Measurements from ENCODE around the gene KCNN1. TPM values are rescaled to one million over a fixed set of nuclear protein-coding genes. Genes with fewer than 3 reads are reported as not detected.

Gene KCNN1
- total and polyA plus RNA-seq, 2 donors (not counting 1 experiment from before 2014, with no cell fraction given) = under 0.01 TPM; not detected in 1

DNA sequence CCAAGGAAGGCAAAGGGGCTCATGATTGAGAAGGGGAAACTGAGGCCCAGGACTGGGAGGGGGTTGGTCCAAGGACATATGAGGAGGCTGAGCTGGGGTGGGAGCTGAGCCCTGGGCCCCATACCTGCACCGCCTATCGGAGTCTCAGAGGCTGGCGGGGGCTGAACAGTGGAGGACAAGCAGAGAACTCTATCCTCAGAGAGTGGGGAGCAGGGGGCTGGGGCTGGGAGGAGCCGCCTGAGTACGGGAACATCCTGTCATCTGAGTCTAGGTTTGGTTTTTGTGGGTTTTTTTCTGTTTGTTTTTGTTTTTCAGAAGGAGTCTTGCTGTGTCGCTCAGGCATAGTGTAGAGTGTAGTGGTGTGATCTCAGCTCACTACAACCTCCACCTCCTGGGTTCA is 47.3 kb downstream of the KCNN1 start:
- H3K27ac ChIP-seq (ENCODE audit: insufficient read depth, low read length) = no peak overlapping the region
- TF ChIP-seq, protein P1, sequence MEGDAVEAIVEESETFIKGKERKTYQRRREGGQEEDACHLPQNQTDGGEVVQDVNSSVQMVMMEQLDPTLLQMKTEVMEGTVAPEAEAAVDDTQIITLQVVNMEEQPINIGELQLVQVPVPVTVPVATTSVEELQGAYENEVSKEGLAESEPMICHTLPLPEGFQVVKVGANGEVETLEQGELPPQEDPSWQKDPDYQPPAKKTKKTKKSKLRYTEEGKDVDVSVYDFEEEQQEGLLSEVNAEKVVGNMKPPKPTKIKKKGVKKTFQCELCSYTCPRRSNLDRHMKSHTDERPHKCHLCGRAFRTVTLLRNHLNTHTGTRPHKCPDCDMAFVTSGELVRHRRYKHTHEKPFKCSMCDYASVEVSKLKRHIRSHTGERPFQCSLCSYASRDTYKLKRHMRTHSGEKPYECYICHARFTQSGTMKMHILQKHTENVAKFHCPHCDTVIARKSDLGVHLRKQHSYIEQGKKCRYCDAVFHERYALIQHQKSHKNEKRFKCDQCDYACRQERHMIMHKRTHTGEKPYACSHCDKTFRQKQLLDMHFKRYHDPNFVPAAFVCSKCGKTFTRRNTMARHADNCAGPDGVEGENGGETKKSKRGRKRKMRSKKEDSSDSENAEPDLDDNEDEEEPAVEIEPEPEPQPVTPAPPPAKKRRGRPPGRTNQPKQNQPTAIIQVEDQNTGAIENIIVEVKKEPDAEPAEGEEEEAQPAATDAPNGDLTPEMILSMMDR (conservative IDR thresholded peaks at IDR 0.05 in 1 of 2, IDR thresholded peaks at IDR 0.05 in 1 of 2; ENCODE audit: low read depth in 1 of 2, low read length in 2 of 2) = no peak
- TF ChIP-seq EZH2 (IDR thresholded peaks at IDR 0.05; ENCODE audit: low read length, missing control alignments) = no peak
- no peak overlapping the region for H3K4me2 ChIP-seq (ENCODE audit: extremely low read depth, insufficient read depth, low read length)
- no peaks in the 10 kb centered on the region for H3K9me3 ChIP-seq (ENCODE audit: control insufficient read depth, insufficient read depth, low read depth, low read length)
- H3K27me3 ChIP-seq (ENCODE audit: control insufficient read depth, insufficient read depth, low read length) = no peaks in the 10 kb centered on the region
- no peak for DNase-seq (ENCODE audit: low read depth in 2 of 2)
- no peaks in the 10 kb centered on the region for H4K20me1 ChIP-seq (ENCODE audit: control insufficient read depth, extremely low read depth, insufficient read depth, low read length)
- peaks cover 3% of the 10 kb centered on the region for H3K4me1 ChIP-seq (ENCODE audit: control insufficient read depth, extremely low read depth, insufficient read depth, low read length)
- peaks cover 9% of the 10 kb centered on the region for H3K36me3 ChIP-seq (ENCODE audit: control insufficient read depth, insufficient read depth, low read length)
- no peak overlapping the region for H3K9ac ChIP-seq (ENCODE audit: insufficient read depth, low read length)
- no peaks in the 10 kb centered on the region for H3K79me2 ChIP-seq (ENCODE audit: control insufficient read depth, insufficient read depth, low read length)
- no peak overlapping the region for H3K4me3 ChIP-seq (replicated peaks in 1 of 4; ENCODE audit: control extremely low read depth in 1 of 4, insufficient read depth in 1 of 4, low read depth in 3 of 4, low read length in 4 of 4)
- no peak overlapping the region for H2AFZ ChIP-seq (ENCODE audit: low read length)

DNA sequence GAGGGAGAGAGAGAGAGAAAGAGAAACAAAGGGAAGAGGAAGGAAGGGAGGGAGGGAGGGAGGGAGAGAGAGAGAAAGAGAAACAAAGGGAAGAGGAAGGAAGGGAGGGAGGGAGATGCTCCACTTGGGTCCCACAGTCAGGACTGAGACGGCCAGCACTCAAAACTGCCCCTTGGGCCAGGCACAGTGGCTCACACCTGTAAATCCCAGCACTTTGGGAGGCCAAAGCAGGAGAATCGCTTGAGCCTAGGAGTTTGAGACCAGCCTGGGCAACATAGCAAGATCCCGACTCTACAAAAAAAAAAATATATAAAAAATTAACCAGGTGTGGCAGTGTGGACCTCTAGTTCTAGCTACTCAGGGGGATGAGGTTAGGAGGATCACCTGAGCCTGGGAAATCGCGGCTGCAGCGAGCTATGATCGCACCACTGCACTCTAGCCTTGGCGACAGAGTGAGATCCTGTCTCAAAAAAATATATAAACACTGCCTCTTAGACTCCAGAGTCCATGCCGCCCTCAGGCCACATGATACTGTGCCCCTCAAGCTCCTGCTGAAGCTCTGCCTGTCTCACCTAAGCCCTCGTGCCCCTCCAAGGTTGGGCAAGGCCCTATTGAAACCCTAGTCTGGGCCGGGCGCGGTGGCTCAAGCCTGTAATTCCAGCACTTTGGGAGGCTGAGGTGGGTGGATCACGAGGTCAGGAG is 49.5 kb downstream of the KCNN1 start:
- no peak overlapping the region for H2AFZ ChIP-seq (ENCODE audit: low read length)
- H3K9me3 ChIP-seq (ENCODE audit: control insufficient read depth, insufficient read depth, low read depth, low read length) = no peaks in the 10 kb centered on the region
- no peak overlapping the region for H3K4me3 ChIP-seq (replicated peaks in 1 of 4; ENCODE audit: control extremely low read depth in 1 of 4, insufficient read depth in 1 of 4, low read depth in 3 of 4, low read length in 4 of 4)
- no peak overlapping the region for H3K27ac ChIP-seq (ENCODE audit: insufficient read depth, low read length)
- no peaks in the 10 kb centered on the region for H3K27me3 ChIP-seq (ENCODE audit: control insufficient read depth, insufficient read depth, low read length)
- no peaks in the 10 kb centered on the region for H4K20me1 ChIP-seq (ENCODE audit: control insufficient read depth, extremely low read depth, insufficient read depth, low read length)
- H3K36me3 ChIP-seq (ENCODE audit: control insufficient read depth, insufficient read depth, low read length) = peaks cover 5% of the 10 kb centered on the region
- H3K79me2 ChIP-seq (ENCODE audit: control insufficient read depth, insufficient read depth, low read length) = no peaks in the 10 kb centered on the region
- DNase-seq (ENCODE audit: low read depth in 2 of 2) = no peak
- TF ChIP-seq, protein P1 (conservative IDR thresholded peaks at IDR 0.05 in 1 of 2, IDR thresholded peaks at IDR 0.05 in 1 of 2; ENCODE audit: low read depth in 1 of 2, low read length in 2 of 2) = no peak
- no peak for TF ChIP-seq EZH2 (IDR thresholded peaks at IDR 0.05; ENCODE audit: low read length, missing control alignments)
- no peak overlapping the region for H3K4me2 ChIP-seq (ENCODE audit: extremely low read depth, insufficient read depth, low read length)
- H3K9ac ChIP-seq (ENCODE audit: insufficient read depth, low read length) = no peak overlapping the region
- H3K4me1 ChIP-seq (ENCODE audit: control insufficient read depth, extremely low read depth, insufficient read depth, low read length) = peaks cover 9% of the 10 kb centered on the region

DNA sequence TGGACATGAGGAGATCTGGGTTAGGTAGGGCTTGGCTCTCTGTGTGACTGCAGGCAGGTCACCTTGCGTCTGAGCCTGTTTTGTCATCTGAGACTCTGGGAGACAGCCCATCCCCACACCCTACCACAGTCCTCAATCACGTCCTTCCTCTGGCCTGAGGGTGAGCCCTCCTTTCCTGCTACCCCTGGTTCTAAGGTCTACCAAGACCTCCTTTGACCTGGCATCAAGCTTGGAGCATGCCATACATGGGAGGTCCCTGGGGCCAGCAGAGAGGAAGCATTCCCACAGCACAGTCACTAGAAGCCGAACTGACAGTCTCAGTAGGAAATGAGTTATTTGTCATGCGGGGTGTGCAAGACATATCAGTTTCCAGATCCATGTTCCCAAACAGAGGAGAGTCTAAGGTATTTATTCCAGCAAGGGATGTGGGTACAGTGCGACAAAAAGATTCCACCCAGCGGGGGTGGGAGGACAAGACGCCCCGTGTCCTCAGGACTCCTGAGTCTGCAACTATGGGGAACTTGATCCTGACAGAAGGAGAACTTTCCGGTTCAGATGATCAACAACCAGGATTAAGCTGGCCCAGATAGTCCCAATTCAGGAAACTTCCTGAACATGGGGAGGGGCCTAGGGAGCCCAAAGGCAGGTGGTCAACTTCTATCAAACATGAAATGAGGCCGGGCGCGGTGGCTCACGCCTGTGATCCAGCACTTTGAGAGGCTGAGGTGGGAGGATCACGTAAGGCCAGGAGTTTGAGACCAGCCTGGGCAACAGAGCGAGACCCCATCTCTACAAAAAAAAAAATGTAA is 50.6 kb downstream of the KCNN1 start:
- no peak overlapping the region for H3K4me2 ChIP-seq (ENCODE audit: extremely low read depth, insufficient read depth, low read length)
- H3K27me3 ChIP-seq (ENCODE audit: control insufficient read depth, insufficient read depth, low read length) = no peaks in the 10 kb centered on the region
- H4K20me1 ChIP-seq (ENCODE audit: control insufficient read depth, extremely low read depth, insufficient read depth, low read length) = no peaks in the 10 kb centered on the region
- TF ChIP-seq, protein P1 (conservative IDR thresholded peaks at IDR 0.05 in 1 of 2, IDR thresholded peaks at IDR 0.05 in 1 of 2; ENCODE audit: low read depth in 1 of 2, low read length in 2 of 2) = no peak
- TF ChIP-seq EZH2 (IDR thresholded peaks at IDR 0.05; ENCODE audit: low read length, missing control alignments) = no peak
- no peak overlapping the region for H3K27ac ChIP-seq (ENCODE audit: insufficient read depth, low read length)
- H3K9me3 ChIP-seq (ENCODE audit: control insufficient read depth, insufficient read depth, low read depth, low read length) = no peaks in the 10 kb centered on the region
- peak overlapping the region; percentile 14 for H2AFZ ChIP-seq (ENCODE audit: low read length)
- H3K4me3 ChIP-seq (replicated peaks in 1 of 4; ENCODE audit: control extremely low read depth in 1 of 4, insufficient read depth in 1 of 4, low read depth in 3 of 4, low read length in 4 of 4) = no peak overlapping the region
- DNase-seq (ENCODE audit: low read depth in 2 of 2) = no peak
- H3K9ac ChIP-seq (ENCODE audit: insufficient read depth, low read length) = no peak overlapping the region
- H3K36me3 ChIP-seq (ENCODE audit: control insufficient read depth, insufficient read depth, low read length) = peaks cover 5% of the 10 kb centered on the region
- no peaks in the 10 kb centered on the region for H3K79me2 ChIP-seq (ENCODE audit: control insufficient read depth, insufficient read depth, low read length)
- peaks cover 17% of the 10 kb centered on the region for H3K4me1 ChIP-seq (ENCODE audit: control insufficient read depth, extremely low read depth, insufficient read depth, low read length)
